Measurements from ENCODE around the gene SH3PXD2A.

The SH3PXD2A gene

DNA sequence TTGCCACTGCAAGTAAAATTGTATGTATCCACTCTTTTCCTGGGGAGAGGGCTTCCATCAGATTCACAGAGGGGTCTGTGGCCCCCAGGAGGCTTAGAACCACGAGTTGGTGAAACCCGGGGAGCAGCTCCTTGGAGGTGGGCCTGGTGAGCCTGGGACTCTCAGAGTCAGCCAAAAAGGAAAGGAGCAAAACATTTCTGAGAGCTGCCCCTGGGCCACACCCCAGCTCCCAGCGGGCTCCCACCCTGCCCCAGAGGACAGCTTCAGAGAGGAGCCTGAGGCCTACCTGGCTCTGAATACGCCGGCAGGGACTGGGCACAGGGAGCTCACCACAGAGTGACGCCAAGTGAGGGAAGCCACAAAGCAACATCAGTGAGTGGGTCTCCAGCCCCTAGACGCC is 56.9 kb downstream of the SH3PXD2A start:
- in situ Hi-C loops (cut with MboI; ENCODE audit: low sequenced_read_pairs), result no loop called here

DNA sequence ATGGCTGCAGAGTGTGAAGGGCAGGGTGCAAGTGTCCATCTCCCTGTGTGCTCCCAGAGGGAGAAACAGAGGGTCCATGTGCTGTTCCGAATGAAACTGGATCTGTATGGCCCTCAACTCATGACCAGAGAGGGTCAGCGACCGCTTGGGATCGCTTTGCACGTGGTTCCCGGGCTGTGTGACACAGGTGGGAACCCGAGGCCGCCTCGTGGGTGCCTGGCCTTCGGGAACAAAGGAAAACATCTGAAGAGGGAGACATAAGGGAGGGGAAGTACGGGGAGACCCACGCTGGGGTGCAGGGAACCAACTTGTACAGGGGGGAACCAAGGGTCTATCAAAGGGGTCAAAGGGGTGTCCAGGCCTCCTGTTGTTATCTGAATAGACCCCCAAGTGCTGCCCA is 57.5 kb downstream of the SH3PXD2A start:
- in situ Hi-C loops (cut with MboI; ENCODE audit: low sequenced_read_pairs), result no loop called here

DNA sequence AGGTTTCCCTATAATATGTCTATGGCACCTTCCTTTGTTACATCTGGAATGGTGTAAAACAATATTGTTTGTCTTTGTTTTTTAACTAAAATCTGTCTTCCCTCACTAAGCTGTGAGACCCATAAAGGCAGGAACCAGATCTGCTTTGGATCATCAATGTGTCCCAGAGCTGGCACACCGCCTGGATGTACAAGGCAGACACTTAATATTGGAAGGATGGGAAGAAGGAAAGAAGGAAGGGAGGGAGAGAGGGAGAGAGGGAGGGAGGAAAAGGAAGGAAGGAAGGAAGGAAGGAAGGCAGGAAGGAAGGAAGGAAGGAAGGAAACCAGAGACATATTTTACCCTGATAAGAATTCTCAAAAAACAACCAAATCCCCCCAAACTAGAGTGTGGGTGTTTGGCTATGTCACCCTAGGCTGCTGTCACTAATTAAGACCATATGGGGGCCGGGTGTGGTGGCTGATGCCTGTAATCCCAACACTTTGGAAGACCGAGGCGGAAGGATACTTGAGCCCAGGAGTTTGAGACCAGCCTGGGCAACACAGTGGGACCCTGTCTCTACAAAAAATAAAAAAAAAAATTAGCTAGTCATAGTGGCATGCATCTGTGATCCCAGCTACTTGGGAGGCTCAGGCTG is 59.6 kb downstream of the SH3PXD2A start:
- in situ Hi-C loops (cut with MboI; ENCODE audit: low sequenced_read_pairs), result no loop called here

GRCh38 chr10:103794996-103795395 is 60.4 kb downstream of the SH3PXD2A start:
- in situ Hi-C loops (cut with MboI; ENCODE audit: low sequenced_read_pairs), result no loop called here

GRCh38 chr10:103793920-103794883 is 61.2 kb downstream of the SH3PXD2A start:
- in situ Hi-C loops (cut with MboI; ENCODE audit: low sequenced_read_pairs), result no loop called here

DNA sequence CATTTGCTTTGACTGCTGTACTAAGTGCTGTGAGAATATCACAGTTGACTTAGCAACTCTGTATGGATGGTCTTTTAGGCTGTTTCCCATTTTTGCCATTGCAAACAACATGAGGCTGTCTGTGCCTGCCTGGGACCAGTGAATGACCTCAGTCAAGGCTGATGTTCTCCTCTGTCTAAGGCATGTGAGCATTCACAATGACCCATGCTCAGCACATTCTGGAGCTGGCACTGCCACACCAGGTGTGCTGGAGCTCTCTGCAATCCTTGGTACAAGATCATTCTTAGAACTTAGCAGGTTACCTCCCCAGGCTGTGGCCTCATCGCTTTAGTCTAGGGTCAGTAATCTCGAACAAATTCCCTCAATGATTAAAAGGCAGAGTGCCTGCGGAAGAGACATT is 61.9 kb downstream of the SH3PXD2A start:
- in situ Hi-C loops (cut with MboI; ENCODE audit: low sequenced_read_pairs), result no loop called here

- in situ Hi-C loops (cut with MboI; ENCODE audit: low sequenced_read_pairs), result no loop called here
Observed at GRCh38 chr10:103792547-103792946, 62.8 kb downstream of the SH3PXD2A start.

- in situ Hi-C loops (cut with MboI; ENCODE audit: low sequenced_read_pairs), result no loop called here
Observed at GRCh38 chr10:103791858-103792257, 63.5 kb downstream of the SH3PXD2A start.

DNA sequence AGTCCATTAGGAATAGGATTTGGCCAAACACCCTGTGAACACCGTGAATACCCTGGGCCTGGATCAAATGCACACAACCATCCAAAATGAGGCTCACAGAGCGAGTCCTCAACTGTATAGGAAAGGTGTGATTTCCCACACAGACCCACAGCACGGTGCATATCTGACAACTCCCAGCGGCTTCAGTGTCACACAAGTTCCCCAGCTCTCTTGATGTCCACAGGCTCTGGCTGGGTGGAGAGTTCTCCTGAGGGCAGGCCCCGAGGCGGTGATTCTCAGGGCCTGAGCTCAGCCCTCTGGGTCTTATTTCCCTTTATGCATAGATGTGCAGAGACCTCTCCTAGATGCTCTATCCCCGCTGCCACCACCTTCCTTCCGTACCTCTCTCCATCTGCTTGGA is 64.1 kb downstream of the SH3PXD2A start:
- in situ Hi-C loops (cut with MboI; ENCODE audit: low sequenced_read_pairs), result no loop called here

- in situ Hi-C loops (cut with MboI; ENCODE audit: low sequenced_read_pairs), result no loop called here
Observed at GRCh38 chr10:103790580-103790979, 64.8 kb downstream of the SH3PXD2A start.

DNA sequence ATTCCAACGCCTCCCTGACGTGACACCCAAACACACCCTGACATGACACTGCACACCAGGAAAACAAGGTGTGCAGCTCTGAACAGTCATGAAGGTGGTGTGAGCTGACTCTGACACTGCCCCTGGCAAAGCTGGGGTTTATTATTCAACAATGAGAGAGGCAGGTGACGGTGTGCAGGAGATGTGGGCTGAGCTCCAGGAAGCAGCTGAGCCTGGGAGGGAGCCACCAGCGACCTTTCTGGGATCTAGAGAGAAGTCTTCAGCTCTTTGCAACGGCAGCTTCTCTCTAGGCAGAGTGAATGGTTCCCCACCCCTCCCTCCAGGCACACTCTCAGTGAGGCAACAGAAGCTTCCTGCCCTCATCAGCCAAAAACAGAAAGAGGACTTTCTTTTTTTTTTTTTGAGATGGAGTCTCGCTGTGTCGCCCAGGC is 65.6 kb downstream of the SH3PXD2A start:
- in situ Hi-C loops (cut with MboI; ENCODE audit: low sequenced_read_pairs), result no loop called here

DNA sequence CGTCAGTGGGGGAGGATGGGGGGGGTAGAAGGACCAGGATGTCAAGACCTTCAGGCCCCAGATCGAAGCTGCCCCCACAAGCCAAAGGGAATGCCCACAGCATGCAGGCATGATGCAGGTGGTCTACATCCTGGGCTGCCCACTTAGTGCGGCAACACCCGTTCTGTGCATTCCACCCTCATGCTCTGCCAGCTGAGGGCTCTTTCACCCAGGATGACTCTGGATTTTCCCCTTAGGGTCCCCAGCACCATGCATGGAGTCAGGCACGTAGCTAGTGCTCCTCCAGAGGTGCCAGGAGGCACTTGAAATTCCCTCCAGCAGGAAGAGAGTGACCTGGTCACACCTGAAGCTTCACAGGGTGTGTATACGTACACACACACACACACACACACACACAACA is 66.2 kb downstream of the SH3PXD2A start:
- in situ Hi-C loops (cut with MboI; ENCODE audit: low sequenced_read_pairs), result no loop called here

DNA sequence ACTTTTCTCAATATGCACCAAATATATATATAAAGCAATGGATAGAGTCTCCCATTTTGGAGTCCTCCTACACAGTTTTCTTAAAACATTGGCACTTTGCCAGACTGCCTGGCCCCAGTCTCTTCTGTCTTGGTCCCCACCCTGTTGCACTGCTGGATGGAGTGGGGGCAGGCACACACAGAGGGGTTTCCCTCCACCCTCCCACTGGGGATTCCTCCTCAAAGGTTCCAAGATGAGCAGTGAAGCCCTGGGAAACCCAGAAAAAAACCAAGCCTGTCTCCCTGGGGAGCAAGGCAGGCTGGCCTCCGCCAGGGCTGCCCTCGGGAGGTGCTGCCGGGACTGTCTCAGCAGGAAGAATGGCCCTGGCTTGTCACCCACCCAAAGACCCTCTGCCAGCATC is 68.0 kb downstream of the SH3PXD2A start:
- in situ Hi-C loops (cut with MboI; ENCODE audit: low sequenced_read_pairs), result no loop called here

GRCh38 chr10:103786020-103786419 is 69.4 kb downstream of the SH3PXD2A start:
- in situ Hi-C loops (cut with MboI; ENCODE audit: low sequenced_read_pairs), result no loop called here

- in situ Hi-C loops (cut with MboI; ENCODE audit: low sequenced_read_pairs), result no loop called here
Observed at GRCh38 chr10:103784723-103785418, 70.5 kb downstream of the SH3PXD2A start.

- in situ Hi-C loops (cut with MboI; ENCODE audit: low sequenced_read_pairs), result no loop called here
Observed at GRCh38 chr10:103784089-103784488, 71.3 kb downstream of the SH3PXD2A start.

DNA sequence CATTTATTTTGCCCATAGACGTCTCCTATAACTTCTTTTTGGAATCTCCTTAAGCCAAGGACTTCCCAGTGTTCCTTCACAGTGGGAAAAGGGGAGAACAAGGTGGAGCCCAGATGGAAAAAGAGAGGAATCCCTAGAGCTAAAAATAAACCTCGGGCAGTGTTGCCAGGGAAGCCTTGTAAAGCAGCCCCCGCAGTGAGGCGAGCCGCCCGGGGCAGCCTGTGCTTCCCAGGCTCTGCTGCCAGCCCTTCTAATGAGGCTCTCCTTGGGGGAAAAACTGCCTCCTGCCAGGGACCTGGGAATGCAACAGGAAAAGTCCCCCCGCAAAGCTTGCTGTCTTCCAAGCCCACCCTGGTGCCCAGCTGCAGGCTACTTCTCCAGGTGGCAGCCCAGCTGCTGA is 71.7 kb downstream of the SH3PXD2A start:
- in situ Hi-C loops (cut with MboI; ENCODE audit: low sequenced_read_pairs), result no loop called here

DNA sequence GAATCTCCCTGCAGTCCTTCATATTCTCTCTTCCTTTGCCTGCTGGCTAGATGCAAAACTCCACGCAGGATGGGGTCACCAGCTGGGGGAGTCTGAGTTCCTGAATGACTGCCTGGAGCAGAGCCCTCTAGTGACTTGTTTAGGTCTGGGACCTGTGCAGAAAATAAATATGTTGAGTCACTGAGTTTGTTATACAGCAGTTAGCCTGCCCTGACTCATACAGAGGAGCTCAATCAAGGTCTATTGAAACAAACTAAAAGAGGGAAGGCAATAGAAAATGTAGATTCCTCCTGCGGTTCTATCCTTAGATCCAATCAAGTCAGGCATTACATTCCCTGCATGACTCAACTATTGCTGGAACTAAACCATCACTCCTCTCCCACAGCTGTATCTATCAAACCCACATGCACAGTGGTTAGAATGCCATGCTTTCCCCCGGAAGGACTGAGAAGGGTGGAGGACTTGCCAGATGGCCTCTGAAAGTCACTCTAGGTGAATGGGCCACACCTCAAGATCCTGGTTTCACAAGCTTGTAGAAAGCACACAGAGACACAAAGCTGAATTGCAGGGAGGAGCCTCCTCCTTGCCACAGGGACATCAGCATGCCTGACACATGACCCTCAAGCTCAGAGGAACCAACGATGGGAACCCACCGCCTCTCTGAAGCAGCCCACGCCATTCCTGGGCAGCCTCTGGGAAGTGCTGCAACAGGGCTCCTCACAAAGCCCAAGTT is 73.9 kb downstream of the SH3PXD2A start:
- in situ Hi-C loops (cut with MboI; ENCODE audit: low sequenced_read_pairs), result no loop called here

GRCh38 chr10:103780242-103781149 is 74.9 kb downstream of the SH3PXD2A start:
- in situ Hi-C loops (cut with MboI; ENCODE audit: low sequenced_read_pairs), result no loop called here
